Measurements from ENCODE around the gene RAD51B.

Gene RAD51B

DNA sequence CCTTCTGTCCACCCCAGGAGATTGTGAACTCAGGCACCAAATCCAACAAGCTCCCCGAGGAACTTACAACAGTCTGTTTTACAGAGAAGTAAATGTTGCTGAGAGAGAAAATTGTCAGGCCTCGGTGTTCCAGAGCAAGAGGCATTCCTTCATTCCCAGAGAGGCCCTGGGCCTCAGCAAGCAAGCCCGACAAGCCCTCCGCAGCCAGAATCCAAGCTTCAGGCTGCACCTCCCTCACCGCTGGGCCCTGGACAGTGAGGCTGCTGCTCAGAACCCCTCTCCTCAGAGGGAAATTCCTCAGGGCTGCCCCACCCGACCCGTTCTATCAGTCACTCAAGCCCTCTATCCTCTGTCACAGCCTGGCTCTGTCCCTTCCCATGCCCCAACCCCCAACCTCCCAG, 916.9 kb downstream of the RAD51B start:
- TF ChIP-seq, protein P1, sequence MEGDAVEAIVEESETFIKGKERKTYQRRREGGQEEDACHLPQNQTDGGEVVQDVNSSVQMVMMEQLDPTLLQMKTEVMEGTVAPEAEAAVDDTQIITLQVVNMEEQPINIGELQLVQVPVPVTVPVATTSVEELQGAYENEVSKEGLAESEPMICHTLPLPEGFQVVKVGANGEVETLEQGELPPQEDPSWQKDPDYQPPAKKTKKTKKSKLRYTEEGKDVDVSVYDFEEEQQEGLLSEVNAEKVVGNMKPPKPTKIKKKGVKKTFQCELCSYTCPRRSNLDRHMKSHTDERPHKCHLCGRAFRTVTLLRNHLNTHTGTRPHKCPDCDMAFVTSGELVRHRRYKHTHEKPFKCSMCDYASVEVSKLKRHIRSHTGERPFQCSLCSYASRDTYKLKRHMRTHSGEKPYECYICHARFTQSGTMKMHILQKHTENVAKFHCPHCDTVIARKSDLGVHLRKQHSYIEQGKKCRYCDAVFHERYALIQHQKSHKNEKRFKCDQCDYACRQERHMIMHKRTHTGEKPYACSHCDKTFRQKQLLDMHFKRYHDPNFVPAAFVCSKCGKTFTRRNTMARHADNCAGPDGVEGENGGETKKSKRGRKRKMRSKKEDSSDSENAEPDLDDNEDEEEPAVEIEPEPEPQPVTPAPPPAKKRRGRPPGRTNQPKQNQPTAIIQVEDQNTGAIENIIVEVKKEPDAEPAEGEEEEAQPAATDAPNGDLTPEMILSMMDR (IDR thresholded peaks at IDR 0.05; ENCODE audit: insufficient read depth, low read depth, low read length, missing control alignments), result no peak
- H3K4me3 ChIP-seq (ENCODE audit: low read depth, low read length), result no peak overlapping the region
- no peak for DNase-seq (ENCODE audit: low read depth)

DNA sequence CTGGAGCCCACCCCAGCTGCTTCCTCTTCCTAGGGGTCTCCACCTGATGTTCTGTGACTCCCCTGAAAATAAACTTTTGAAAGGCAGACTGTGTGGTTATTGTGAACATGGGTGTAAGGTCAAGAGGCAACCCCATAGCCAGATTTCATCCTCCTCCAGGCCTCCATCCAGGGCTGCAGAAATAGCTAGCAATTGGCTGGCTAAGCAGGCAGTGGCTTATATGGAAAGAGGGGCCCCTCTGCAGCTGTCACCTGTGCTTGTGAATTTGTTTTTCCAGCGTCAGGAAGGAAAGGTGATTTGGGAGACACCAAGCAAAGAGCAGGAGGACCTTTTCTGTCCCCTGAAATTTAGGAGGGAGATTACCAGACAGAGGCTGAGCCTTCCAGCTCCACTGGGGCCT, 917.5 kb downstream of the RAD51B start:
- DNase-seq (ENCODE audit: low read depth), result no peak
- no peak overlapping the region for H3K4me3 ChIP-seq (ENCODE audit: low read depth, low read length)
- TF ChIP-seq, protein P1 (IDR thresholded peaks at IDR 0.05; ENCODE audit: insufficient read depth, low read depth, low read length, missing control alignments), result no peak

DNA sequence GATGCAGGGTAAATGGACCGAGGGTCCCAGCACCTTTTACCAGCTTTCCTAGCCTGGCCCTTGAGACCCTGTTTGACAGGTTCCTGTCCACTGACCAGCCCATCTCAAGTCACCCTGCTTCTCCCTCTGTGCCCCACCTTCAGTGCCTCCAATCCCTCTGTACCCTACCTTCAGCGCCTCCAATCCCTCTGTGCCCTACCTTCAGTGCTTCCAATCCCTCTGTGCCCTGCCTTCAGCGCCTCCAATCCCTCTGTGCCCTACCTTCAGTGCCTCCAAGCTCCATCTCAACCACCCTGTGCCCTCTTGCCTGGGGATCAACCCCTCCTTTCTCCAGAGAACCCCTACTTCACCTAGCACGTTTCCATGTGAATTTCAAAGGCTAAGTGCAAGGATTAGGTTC, 919.0 kb downstream of the RAD51B start:
- DNase-seq (ENCODE audit: low read depth), result no peak
- H3K4me3 ChIP-seq (ENCODE audit: low read depth, low read length), result no peak overlapping the region
- TF ChIP-seq, protein P1 (IDR thresholded peaks at IDR 0.05; ENCODE audit: insufficient read depth, low read depth, low read length, missing control alignments), result no peak

DNA sequence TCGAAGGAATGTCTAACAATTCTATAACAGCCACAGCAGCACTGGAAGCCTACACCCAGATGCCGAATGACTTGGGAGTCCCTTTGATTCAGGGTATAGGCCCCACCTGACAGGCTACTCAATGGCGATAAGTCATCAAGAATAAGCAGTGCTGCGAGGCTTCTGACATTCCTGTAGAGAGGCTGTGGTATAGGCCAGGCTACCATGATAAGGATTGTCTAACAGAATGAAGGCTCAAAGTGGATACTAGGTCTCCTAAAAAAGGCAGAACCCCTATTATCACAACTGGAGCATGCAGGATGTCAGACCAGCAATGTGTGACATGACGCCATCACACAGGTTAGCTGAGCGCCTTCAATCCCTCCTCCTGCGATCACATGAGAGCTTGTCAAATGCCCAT, 920.1 kb downstream of the RAD51B start:
- H3K4me3 ChIP-seq (ENCODE audit: low read depth, low read length), result no peak overlapping the region
- no peak for DNase-seq (ENCODE audit: low read depth)
- TF ChIP-seq, protein P1 (IDR thresholded peaks at IDR 0.05; ENCODE audit: insufficient read depth, low read depth, low read length, missing control alignments), result no peak

DNA sequence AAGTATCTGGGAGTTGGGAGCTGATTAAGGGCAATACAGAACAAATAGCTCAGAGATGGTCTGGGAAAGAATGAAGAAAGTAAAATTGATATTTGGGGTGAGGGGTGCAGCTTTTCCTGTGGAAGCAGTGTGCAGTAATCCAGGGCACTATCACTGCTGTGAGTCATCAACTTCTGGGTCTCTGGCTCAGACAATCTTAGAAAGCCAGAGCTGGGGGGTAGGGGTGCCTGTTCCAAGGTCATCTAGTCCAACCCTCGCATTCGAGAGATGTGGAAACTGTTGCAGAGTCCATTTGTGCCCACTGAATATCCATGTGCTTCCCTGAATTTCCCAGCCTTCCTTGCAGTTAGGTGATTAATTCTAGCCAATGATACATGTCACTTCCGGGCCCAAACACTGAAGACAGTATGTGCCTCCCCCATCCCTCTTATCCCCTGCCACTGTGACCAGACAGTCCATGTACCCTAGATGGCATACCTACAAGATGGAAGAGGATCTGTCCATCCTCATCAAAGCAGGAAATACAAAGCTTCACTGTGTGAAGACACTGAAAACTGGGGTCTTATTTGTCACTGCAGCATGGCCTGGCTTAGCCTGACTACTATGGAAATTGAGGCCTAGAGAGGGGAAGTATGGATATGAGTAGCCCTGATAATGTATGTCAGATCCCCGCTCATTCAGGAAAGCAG, 921.4 kb downstream of the RAD51B start:
- no peak for DNase-seq (ENCODE audit: low read depth)
- H3K4me3 ChIP-seq (ENCODE audit: low read depth, low read length), result no peak overlapping the region

DNA sequence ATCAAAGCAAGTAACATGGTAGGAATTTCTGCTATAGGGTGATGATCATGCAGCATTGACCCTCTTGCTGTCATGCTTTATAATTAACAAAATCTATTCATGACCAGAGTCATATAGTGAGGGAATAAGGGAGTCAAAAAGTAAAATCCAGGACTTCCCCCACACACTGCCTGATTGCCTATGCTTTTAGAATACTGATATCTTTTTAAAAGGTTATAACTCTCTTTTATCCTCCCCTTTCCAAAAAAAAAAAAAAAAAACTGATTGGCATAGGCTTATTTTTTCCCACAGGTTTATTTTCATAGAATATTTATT, 921.9 kb downstream of the RAD51B start:
- TF ChIP-seq, protein P1 (IDR thresholded peaks at IDR 0.05; ENCODE audit: insufficient read depth, low read depth, low read length, missing control alignments), result no peak
- no peak for DNase-seq (ENCODE audit: low read depth)
- no peak overlapping the region for H3K4me3 ChIP-seq (ENCODE audit: low read depth, low read length)

More for the DNA sequence above, 921.4 kb downstream of the RAD51B start:
- TF ChIP-seq, protein P1 (IDR thresholded peaks at IDR 0.05; ENCODE audit: insufficient read depth, low read depth, low read length, missing control alignments), result no peak

DNA sequence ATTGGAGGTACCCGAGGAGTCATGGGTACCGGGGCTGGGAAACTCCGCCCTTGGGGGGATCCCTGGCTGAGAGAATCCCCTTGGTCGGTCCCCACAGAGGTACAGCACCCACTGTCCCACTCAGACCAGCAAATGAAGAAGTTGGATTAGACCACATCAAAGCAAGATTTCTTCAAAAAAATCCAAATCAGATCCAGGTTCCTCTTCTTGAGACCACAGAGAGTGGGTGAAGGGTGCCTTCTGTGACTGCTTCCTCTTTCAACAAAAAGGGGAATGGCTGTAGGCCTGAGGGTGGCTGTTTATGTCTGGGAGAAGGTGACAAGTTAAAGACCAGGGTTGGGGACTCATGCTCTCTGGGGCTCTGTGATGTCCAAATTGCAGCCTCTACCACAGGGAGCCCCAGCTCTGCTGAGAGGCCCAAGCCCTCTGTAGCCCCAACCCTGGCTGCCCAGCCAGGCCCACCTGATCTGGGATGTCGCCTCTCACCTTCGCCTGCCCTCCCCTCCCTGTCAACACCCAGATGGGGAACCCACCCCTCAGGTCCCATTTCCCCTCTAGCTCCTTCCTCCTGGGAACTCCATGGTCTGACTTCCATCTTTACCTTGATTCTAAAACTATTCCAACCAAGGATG, 922.4 kb downstream of the RAD51B start:
- DNase-seq (ENCODE audit: low read depth), result peak; percentile 86
- TF ChIP-seq, protein P1 (IDR thresholded peaks at IDR 0.05; ENCODE audit: insufficient read depth, low read depth, low read length, missing control alignments), result no peak
- no peak overlapping the region for H3K4me3 ChIP-seq (ENCODE audit: low read depth, low read length)

Measured in GM12865 (cell line).